ENCODE data around the gene MFN2.
A peak's percentile ranks its signal among the peaks of the same experiment; 100 is the strongest.
"Not testable (repeated sequence)": the region's sequence is repeated elsewhere in the genome, so short reads cannot be mapped to it uniquely, and the experiment has no call there.

MFN2 gene

GRCh38 chr1:12022036-12022435, 41.8 kb downstream of the MFN2 start:
- no peak for DNase-seq (ENCODE audit: low read depth)

DNA sequence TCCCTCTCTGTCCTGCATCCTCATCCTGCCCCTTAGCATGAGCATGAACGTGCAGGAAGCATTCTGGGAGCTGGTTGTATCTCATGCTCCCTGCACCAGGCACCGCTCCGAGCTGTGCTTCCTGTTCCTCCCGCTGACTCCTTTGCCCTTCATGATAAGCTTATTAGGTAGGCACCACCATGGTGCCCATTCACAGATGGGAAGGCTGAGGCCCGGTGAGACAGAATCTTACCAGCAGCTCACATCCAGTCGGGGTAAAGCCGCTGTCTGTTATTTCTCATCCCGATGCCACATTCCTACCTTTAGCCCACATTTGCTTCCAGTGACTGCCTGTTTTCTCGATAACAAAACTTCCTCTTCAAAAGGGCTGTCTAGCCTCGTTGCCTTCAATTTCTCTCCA, 46.3 kb downstream of the MFN2 start:
- no peak for DNase-seq (ENCODE audit: low read depth)

DNA sequence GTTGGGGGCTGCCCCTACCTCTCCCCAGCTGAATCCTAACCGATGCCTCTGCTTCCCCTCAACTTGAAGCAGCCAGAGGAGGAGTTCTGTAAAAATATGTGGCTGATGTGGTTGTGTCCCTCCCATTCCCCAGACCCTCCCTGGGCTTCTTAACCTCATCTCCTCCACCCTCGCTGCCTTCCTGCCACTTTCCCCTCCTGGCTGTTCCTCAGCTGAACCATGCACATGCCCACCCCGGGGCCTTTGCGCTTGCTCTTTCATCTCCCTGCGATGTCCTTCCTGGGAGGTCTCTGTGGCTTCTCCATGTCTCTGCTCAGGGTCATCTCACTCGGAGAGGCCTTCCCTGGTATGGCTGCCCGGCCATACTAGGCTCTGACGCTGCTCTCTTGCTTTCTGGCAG, 48.0 kb downstream of the MFN2 start:
- no peak for DNase-seq (ENCODE audit: low read depth)

DNA sequence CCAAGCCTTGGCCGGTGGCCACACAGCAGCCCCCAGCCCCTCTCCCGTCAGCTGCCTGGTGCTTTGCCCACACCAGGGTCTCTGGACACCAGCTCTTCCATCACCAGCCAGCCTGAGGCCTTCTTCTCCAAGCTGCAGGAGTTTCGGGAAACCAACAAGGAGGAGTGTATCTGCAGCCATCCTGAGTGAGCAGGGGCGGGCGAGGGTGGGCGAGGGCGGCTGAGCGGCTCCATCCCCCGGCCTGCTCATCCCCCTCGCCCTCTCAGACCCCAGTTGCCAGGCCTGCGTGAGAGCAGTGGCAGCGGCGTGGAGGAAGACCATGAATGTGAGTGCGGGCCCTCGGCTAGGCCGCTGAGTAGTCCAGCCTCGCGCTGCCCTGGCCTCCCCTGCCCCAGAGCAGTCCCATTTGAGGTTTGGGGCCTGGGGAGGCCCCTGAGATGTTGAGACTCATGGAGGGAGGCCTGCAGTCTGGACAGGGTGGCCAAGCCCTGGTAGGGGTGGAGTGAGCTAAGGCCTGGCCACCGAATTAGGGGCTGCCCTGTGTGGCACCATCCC, 48.8 kb downstream of the MFN2 start:
- no peak for DNase-seq (ENCODE audit: low read depth)

GRCh38 chr1:12029720-12030339, 49.6 kb downstream of the MFN2 start:
- DNase-seq (ENCODE audit: low read depth), result no peak

GRCh38 chr1:12031039-12031980, 51.1 kb downstream of the MFN2 start:
- DNase-seq (ENCODE audit: low read depth), result no peak

DNA sequence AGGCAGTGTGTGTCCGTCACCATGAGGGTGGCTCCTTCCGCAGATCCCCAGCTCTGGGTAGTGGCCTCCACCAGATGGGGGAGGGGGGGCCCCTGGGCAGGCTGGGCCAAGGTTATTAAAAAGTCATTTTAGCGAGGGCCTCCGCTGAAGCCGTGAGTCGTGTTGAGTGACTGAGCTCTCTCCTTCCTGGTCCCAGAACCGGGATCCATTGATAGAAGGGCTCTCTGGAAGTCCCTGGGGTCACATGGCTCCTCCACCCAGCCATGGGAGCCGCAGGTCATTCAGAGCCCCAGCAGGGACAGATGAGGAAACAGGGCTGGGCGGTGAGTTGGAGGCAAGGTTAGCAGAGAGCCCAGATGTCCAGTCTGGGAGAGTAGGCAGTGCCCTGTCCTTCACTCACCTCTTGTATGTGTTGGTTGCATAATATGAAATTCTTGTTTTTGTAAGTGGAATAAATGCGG, 51.9 kb downstream of the MFN2 start:
- no peak for DNase-seq (ENCODE audit: low read depth)

- not testable (repeated sequence) for DNase-seq (ENCODE audit: low read depth)
These were observed 53.2 kb downstream of the MFN2 start for GRCh38 chr1:12033441-12033840.

DNA sequence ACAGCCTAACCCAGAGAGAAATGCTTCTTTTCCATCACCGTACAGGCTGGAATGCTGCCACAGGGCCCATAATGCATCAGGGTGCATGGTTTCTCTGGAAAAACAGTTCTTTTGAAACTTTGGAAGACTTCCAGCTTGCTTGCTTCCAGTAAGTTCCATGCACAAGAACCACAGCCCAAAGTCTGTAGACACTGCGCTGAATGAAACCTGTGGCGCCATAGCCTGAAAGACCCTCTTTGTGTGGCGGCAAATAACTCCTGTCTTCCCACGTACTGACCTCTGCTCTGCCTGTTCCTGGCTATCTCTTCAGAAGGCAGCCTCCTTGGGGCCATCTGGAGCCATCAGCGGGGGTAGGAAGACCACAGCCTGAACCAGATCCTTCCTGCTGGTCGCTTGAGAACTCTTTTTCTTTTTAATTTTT, 54.1 kb downstream of the MFN2 start:
- no peak for DNase-seq (ENCODE audit: low read depth)

- no peak for DNase-seq (ENCODE audit: low read depth)
These were observed 55.1 kb downstream of the MFN2 start for GRCh38 chr1:12035312-12035711.

DNA sequence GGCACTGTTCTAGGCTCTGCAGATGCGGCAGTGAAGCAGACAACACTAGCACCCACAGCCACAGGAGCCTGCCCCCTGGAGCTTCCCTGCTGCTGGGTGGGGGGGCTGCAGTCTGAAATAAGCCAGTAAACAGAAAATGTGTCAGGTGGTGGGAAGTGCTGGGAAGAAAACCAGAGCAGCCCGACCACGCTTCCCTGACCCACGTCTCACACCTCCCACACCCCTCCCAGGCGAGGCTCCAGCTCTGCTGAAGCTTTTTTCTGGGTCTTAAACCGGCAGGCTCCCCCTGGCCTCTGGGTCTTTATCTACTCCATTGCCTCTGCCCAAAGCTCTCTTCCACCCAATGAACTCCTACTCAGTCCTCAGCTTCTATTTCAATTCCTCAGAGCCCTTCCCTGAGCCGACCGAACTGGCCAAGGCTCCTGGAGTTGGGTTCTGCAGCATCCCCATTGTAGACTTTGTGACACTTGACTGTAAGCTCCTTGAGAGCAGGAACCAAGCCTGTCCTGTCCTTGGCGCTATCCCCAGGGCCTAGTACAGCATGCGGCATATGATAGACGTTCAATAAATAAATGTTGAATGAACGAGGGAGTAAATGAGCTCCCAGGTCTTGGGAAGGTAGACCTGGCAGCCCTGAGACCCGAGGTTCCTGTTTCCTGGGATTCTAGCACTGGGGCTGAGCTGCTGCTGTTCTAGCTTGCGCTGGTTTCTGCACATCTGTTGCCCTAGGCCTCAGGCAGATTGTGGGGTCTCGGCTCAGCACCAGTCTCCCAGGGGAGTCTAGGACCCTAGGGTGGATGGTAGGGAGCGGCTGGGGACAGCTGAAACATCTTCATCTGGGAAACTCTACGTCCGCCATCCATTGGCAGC, 57.5 kb downstream of the MFN2 start:
- no peak for DNase-seq (ENCODE audit: low read depth)

- no peak for DNase-seq (ENCODE audit: low read depth)
These were observed 58.3 kb downstream of the MFN2 start for GRCh38 chr1:12038356-12039163.

DNA sequence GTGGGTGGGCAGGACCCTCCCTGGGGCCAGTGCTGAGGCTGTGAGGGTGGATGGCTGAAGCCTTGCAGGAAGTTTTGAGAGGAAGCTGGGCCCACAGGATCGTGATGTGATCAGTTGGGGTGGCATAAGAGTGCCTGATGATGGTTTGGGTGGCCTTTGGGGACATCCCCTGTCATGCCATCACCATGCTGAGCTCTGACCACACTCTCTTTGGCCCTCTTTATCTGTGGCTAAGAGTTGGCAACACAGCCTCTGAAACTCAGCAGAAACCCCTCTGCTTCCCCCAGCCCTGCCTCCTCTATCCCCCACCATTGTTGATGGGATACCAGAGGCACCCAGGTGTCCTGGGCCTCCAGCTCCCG, 58.9 kb downstream of the MFN2 start:
- no peak for DNase-seq (ENCODE audit: low read depth)

DNA sequence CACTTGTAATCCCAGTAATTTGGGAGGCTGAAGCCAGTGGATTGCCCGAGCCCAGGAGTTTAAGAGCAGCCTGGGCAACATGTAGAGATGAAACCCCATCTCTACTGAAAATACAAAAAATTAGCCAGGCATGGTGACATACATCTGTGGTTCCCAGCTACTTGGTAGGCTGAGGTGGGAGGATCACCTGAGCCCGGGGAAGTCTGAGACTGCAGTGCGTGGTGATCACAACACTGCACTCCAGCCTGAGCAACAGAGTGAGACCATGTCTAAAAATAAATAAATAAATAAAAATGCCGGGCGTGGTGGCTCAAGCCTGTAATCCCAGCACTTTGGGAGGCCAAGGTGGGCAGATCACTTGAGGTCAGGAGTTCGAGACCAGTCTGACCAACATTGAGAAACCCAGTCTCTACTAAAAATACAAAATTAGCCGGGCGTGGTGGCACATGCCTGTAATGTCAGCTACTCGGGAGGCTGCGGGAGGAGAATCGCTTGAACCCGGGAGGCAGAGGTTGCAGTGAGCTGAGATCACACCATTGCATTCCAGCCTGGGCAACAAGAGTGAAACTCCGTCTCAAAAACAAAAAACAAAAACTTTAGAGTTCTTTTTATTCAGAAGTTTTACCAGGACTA, 59.7 kb downstream of the MFN2 start:
- not testable (repeated sequence) for DNase-seq (ENCODE audit: low read depth)

- DNase-seq (ENCODE audit: low read depth), result no peak
These were observed 60.3 kb downstream of the MFN2 start for GRCh38 chr1:12040457-12041051.

DNA sequence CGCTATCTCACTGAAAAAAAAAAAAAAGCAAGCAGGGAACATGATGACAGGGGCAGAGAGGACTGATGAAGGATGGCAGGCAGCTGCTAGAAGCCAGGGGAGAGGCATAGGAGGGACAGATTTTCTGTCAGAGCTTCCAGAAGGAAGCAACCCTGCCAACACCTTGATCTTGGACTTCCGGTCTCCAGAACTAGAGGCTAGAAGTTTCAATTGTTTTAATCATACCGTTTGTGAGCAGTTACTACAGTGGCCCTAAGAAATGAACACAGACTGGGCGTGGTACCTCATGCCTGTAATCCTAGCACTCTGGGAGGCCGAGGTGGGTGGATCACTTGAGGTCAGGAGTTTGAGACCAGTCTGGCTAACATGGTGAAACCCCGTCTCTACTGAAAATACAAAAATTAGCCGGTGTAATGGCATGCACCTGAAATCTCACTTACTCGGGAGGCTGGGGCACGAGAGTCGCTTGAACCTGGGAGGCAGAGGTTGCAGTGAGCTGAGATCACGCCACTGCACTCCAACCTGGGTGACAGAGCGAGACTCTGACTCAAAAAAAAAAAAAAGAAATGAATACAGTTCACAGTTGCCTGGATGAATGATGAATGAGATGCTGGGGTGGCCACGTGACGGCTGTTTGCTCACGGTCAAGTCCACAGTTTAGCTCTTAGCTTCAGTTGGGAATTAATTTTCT, 64.1 kb downstream of the MFN2 start:
- not testable (repeated sequence) for DNase-seq (ENCODE audit: low read depth)

DNA sequence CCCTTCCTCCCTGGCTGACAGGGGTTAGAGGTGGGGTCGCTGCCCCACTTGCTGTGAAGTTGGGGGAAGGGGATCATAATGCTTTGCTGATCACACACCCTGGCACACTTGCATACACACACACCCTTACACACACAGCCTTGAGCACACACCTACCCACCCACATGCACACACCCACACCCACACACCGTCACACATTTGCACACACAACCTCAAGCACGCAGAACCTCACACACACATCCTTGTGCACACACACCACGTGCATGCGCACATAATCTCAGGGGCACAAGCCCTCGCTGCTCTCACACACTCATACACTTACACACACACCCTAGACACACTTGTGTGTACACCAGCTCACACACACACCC, 66.5 kb downstream of the MFN2 start:
- no peak for DNase-seq (ENCODE audit: low read depth)

- peak; percentile 30 for DNase-seq (ENCODE audit: low read depth)
These were observed 67.1 kb downstream of the MFN2 start for GRCh38 chr1:12047120-12047876.

- DNase-seq (ENCODE audit: low read depth), result no peak
These were observed 68.1 kb downstream of the MFN2 start for GRCh38 chr1:12048372-12048771.
